Gastrocnemius medialis (tissue), 4 donors: Measurements from ENCODE around the gene ACOT6.

ENCODE experiments used
- POLR2A ChIP-seq, 2 donors: fragments of 450-650 bp; IDR thresholded peaks; one replicate each; pipeline ENCODE4 v1.6.1; 2017; ENCODE audit warnings: antibody characterized with exemption in 2 of 2, mild to moderate bottlenecking in 2 of 2, moderate library complexity in 2 of 2
- TF ChIP-seq, protein P1 (sequence below), 5 experiments: fragments of 450-650 bp in 3 of 5; fragments of 200-600 bp in 2 of 5; sonication (generic) in 2 of 5; IDR thresholded peaks in 4 of 5; conservative IDR thresholded peaks in 1 of 5; 1 replicate in 4 of 5; 2 replicates in 1 of 5; pipeline ENCODE4 v1.5.1; 2016 to 2019; ENCODE audit warnings: antibody characterized with exemption in 5 of 5, mild to moderate bottlenecking in 3 of 5, moderate library complexity in 3 of 5

DNA sequence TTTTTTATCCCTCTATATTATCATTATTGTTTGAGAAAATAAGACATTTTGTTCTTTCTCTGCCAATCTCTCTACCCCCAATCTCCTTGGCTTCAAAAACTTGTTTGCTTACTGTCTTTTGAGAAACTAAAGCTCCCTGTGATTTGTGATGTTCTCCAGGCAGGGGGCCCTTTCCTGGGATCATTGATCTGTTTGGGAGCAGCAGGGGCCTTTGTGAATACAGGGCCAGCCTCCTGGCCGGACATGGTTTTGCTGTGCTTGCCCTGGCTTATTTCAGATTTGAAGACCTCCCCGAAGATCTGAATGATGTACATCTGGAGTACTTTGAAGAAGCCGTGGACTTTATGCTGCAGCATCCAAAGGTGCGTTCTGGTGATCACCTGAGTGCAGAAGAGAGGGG is 4.5 kb downstream of the ACOT6 start:
- TF ChIP-seq, protein P1, sequence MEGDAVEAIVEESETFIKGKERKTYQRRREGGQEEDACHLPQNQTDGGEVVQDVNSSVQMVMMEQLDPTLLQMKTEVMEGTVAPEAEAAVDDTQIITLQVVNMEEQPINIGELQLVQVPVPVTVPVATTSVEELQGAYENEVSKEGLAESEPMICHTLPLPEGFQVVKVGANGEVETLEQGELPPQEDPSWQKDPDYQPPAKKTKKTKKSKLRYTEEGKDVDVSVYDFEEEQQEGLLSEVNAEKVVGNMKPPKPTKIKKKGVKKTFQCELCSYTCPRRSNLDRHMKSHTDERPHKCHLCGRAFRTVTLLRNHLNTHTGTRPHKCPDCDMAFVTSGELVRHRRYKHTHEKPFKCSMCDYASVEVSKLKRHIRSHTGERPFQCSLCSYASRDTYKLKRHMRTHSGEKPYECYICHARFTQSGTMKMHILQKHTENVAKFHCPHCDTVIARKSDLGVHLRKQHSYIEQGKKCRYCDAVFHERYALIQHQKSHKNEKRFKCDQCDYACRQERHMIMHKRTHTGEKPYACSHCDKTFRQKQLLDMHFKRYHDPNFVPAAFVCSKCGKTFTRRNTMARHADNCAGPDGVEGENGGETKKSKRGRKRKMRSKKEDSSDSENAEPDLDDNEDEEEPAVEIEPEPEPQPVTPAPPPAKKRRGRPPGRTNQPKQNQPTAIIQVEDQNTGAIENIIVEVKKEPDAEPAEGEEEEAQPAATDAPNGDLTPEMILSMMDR (IDR thresholded peaks at IDR 0.05 in 4 of 5, conservative IDR thresholded peaks at IDR 0.05 in 1 of 5), result no peak
- TF ChIP-seq POLR2A (IDR thresholded peaks at IDR 0.05), result no peak
